C1 segment of cervical spinal cord (tissue), 14 donors: Measurements from ENCODE around the gene ZNF277.
"Not testable (repeated sequence)": the region's sequence is repeated elsewhere in the genome, so short reads cannot be mapped to it uniquely, and the experiment has no call there.

Experiments used
- DNase-seq, 14 donors: peaks; one replicate each; lab custom pipeline; 2025; lab: John Stamatoyannopoulos, UW

Gene ZNF277

GRCh38 chr7:112211348-112211907 lies 4.9 kb downstream of the ZNF277 start:
- DNase-seq = no peak

GRCh38 chr7:112212571-112212970 lies 6.1 kb downstream of the ZNF277 start:
- no peak for DNase-seq

- DNase-seq = no peak
Observed at GRCh38 chr7:112213735-112214134, 7.2 kb downstream of the ZNF277 start.

- no peak for DNase-seq
Observed at GRCh38 chr7:112214268-112214667, 7.8 kb downstream of the ZNF277 start.

GRCh38 chr7:112214883-112215282 lies 8.4 kb downstream of the ZNF277 start:
- no peak for DNase-seq

- DNase-seq = no peak
Observed at GRCh38 chr7:112215787-112216186, 9.3 kb downstream of the ZNF277 start.

GRCh38 chr7:112220877-112221434 lies 14.5 kb downstream of the ZNF277 start:
- DNase-seq = no peak

- no peak for DNase-seq
Observed at GRCh38 chr7:112223310-112223709, 16.8 kb downstream of the ZNF277 start.

- DNase-seq = no peak
Observed at GRCh38 chr7:112224186-112224585, 17.7 kb downstream of the ZNF277 start.

- DNase-seq = no peak
Observed at GRCh38 chr7:112225006-112225405, 18.5 kb downstream of the ZNF277 start.

- DNase-seq = no peak
Observed at GRCh38 chr7:112226701-112227276, 20.3 kb downstream of the ZNF277 start.

- DNase-seq = no peak
Observed at GRCh38 chr7:112228632-112229031, 22.1 kb downstream of the ZNF277 start.

GRCh38 chr7:112232212-112232978 lies 25.9 kb downstream of the ZNF277 start:
- DNase-seq = no peak

- DNase-seq = no peak
Observed at GRCh38 chr7:112233048-112233697, 26.7 kb downstream of the ZNF277 start.

- DNase-seq = no peak
Observed at GRCh38 chr7:112234147-112234546, 27.7 kb downstream of the ZNF277 start.

- DNase-seq = no peak
Observed at GRCh38 chr7:112236597-112236996, 30.1 kb downstream of the ZNF277 start.

- no peak for DNase-seq
Observed at GRCh38 chr7:112238330-112238729, 31.8 kb downstream of the ZNF277 start.

- no peak for DNase-seq
Observed at GRCh38 chr7:112238852-112239610, 32.5 kb downstream of the ZNF277 start.

GRCh38 chr7:112248598-112248997 lies 42.1 kb downstream of the ZNF277 start:
- DNase-seq = no peak

- DNase-seq = not testable (repeated sequence)
Observed at GRCh38 chr7:112249967-112250366, 43.5 kb downstream of the ZNF277 start.

GRCh38 chr7:112252141-112252540 lies 45.6 kb downstream of the ZNF277 start:
- no peak for DNase-seq
